GM12878 (cell line): ENCODE results near the gene MYO1D. TPM values are rescaled to one million over a fixed set of nuclear protein-coding genes. Genes with fewer than 3 reads are reported as not detected.

Source experiments
- ATAC-seq: fragments of 200-7000 bp; cut with Tn5 transposase; 3 replicates; pipeline ENCODE4 v1.9.1; 2020; ENCODE audit warnings: mild to moderate bottlenecking, moderate library complexity
- BruUV-seq: library from RNA; stranded (reverse); fragments of 400-500 nt; replicated peaks from 2 replicates; lab custom pipeline; 2021; lab: Mats Ljungman, UMichigan
- CTCF ChIA-PET: fragments of 300-600 bp; sonication (Branson Sonifier 250); formaldehyde crosslinking; extraction: SDS; loops from one replicate; lab custom pipeline; 2021; ENCODE audit warnings: inconsistent platforms; lab: Yijun Ruan, JAX
- POLR2A ChIA-PET: fragments of 350-600 bp; formaldehyde crosslinking; extraction: SDS; loops from one replicate; lab custom pipeline; 2021; ENCODE audit warnings: inconsistent platforms; lab: Charles Lee
- RAD21 ChIA-PET: fragments of 300-600 bp; sonication (Branson Sonifier 250); formaldehyde crosslinking; loops from one replicate; lab custom pipeline; 2023; ENCODE audit warnings: antibody characterized with exemption; ENCODE audit not compliant: unreplicated experiment; lab: Charles Lee
- SMC1A ChIA-PET: fragments of 300-600 bp; sonication (Branson Sonifier 250); formaldehyde crosslinking; loops from one replicate; lab custom pipeline; 2023; ENCODE audit not compliant: unreplicated experiment, uncharacterized antibody; lab: Charles Lee
- DNase-seq: peaks from one replicate; pipeline ENCODE4 v3.0.0-alpha.2; 2011; ENCODE audit warnings: low read depth, low spot score
- FAIRE-seq: peaks from 3 replicates; lab custom pipeline; 2011; peaks lifted over from hg19 to GRCh38; lab: Jason Lieb, UNC
- H2AFZ ChIP-seq: 2 replicates; pipeline ENCODE4 v1.6.0; 2011; ENCODE audit warnings: low read depth, low read length, control low read depth; ENCODE audit not compliant: control insufficient read depth
- H3K27ac ChIP-seq: 2 replicates; pipeline ENCODE4 v1.5.1; 2011; ENCODE audit warnings: control low read depth; ENCODE audit not compliant: control insufficient read depth, insufficient read depth
- H3K27me3 ChIP-seq, 2 experiments: replicated peaks in 1 of 2; 2 replicates each; pipeline versions ENCODE4 v1.6.0 to v1.6.1; 2011; ENCODE audit warnings: low read length in 1 of 2; ENCODE audit not compliant: control insufficient read depth in 2 of 2, insufficient read depth in 2 of 2
- H3K36me3 ChIP-seq, 2 experiments: 2 replicates each; pipeline ENCODE4 v1.5.1; 2011; ENCODE audit warnings: low read length in 1 of 2; ENCODE audit not compliant: control insufficient read depth in 2 of 2, insufficient read depth in 2 of 2
- H3K4me1 ChIP-seq: 2 replicates; pipeline ENCODE4 v1.6.1; 2011; ENCODE audit warnings: mild to moderate bottlenecking, low read length, moderate library complexity, mixed read lengths; ENCODE audit not compliant: control insufficient read depth, insufficient read depth
- H3K4me2 ChIP-seq: 2 replicates; pipeline ENCODE4 v1.6.0; 2011; ENCODE audit warnings: control low read depth; ENCODE audit not compliant: control insufficient read depth, insufficient read depth
- H3K4me3 ChIP-seq: fragments of 200-600 bp; sonication (generic); 2 replicates; pipeline ENCODE4 v1.5.1; 2016
- H3K79me2 ChIP-seq: 2 replicates; pipeline ENCODE4 v1.6.0; 2011; ENCODE audit warnings: low read length; ENCODE audit not compliant: control insufficient read depth, insufficient read depth
- H3K9ac ChIP-seq: 2 replicates; pipeline ENCODE4 v1.8.0; 2011; ENCODE audit warnings: low read length, control low read depth, mixed read lengths; ENCODE audit not compliant: control insufficient read depth, insufficient read depth
- H3K9me3 ChIP-seq: replicated peaks from 3 replicates; pipeline ENCODE4 v1.5.1; 2011; ENCODE audit warnings: mild to moderate bottlenecking, low read length; ENCODE audit not compliant: control insufficient read depth, insufficient read depth
- H4K20me1 ChIP-seq: 2 replicates; pipeline ENCODE4 v1.6.0; 2011; ENCODE audit not compliant: control insufficient read depth, insufficient read depth
- FOS ChIP-seq: IDR thresholded peaks from 3 replicates; pipeline ENCODE4 v1.6.1; 2011; ENCODE audit warnings: borderline replicate concordance; ENCODE audit not compliant: insufficient read length; ENCODE audit errors: extremely low read depth
- FOXK2 ChIP-seq: fragments of 450-650 bp; IDR thresholded peaks from 2 replicates; pipeline ENCODE4 v1.6.1; 2017; ENCODE audit warnings: mild to moderate bottlenecking, moderate library complexity
- KAT2A ChIP-seq: conservative IDR thresholded peaks from 2 replicates; pipeline ENCODE4 v1.6.1; 2011; ENCODE audit warnings: low read depth, low read length; ENCODE audit not compliant: control insufficient read depth
- NKRF ChIP-seq: fragments of 450-650 bp; conservative IDR thresholded peaks from 2 replicates; pipeline ENCODE4 v1.6.1; 2017; ENCODE audit warnings: mild to moderate bottlenecking, moderate library complexity
- RELA ChIP-seq: fragments of 450-650 bp; IDR thresholded peaks from 2 replicates; pipeline ENCODE4 v1.8.0; 2014; ENCODE audit warnings: borderline replicate concordance; ENCODE audit not compliant: partially characterized antibody
- SIN3A ChIP-seq: IDR thresholded peaks from 2 replicates; pipeline ENCODE4 v1.6.1; 2012; ENCODE audit warnings: low read depth, low read length, improper control_type of control experiment
- SREBF1 ChIP-seq: IDR thresholded peaks from 2 replicates; pipeline ENCODE4 v1.6.1; 2012; ENCODE audit warnings: mild to moderate bottlenecking, low read length
- SREBF2 ChIP-seq: IDR thresholded peaks from 2 replicates; pipeline ENCODE4 v1.6.1; 2012; ENCODE audit warnings: mild to moderate bottlenecking, low read length
- STAT3 ChIP-seq: IDR thresholded peaks from 2 replicates; pipeline ENCODE4 v1.6.1; 2011; ENCODE audit warnings: low read depth, low read length, improper control_type of control experiment
- SUZ12 ChIP-seq: fragments of 200-600 bp; sonication (generic); IDR thresholded peaks from one replicate; pipeline ENCODE4 v1.6.1; 2018; ENCODE audit warnings: antibody characterized with exemption, mild to moderate bottlenecking; ENCODE audit not compliant: unreplicated experiment
- WGBS: methylation state at CpG from one replicate; pipeline ENCODE4 v1.1.6; 2016; ENCODE audit warnings: low lambda C conversion rate; ENCODE audit not compliant: insufficient replicate concordance, insufficient coverage; ENCODE audit errors: missing lambda C conversion rate; 5-methylcytosine and 5-hydroxymethylcytosine counted together
- in situ Hi-C: fragments of 300-500 bp; cut with MboI; formaldehyde crosslinking; loops from 9 replicates; pipeline ENCODE4 v1.14.3; 2018; ENCODE audit warnings: mixed read lengths
- intact Hi-C: fragments of 100-400 bp; cut with micrococcal nuclease; formaldehyde crosslinking; loops from one replicate; pipeline ENCODE4 v1.14.2; 2022; ENCODE audit not compliant: unreplicated experiment
- polyA plus RNA-seq, 11 experiments: library from polyadenylated mRNA; depleted of rRNA in 4 of 11; unstranded in 6 of 11; stranded (reverse) in 5 of 11; fragments of >200 nt; fragmentation: Nextera tagmentation in 4 of 11; fragmentation: Illumina TruSeq in 1 of 11; extraction: Ambion mirVana in 4 of 11; extraction: Trizol in 1 of 11; gene quantifications; 1 replicate in 1 of 11; 2 replicates in 10 of 11; pipeline versions ENCODE4 v1.2.1 to v1.2.3, GENCODE V29; 2011 to 2016; ENCODE audit warnings: inconsistent platforms in 2 of 11, missing spikeins in 2 of 11, low read depth in 1 of 11
- total RNA-seq, 4 experiments: library from RNA; depleted of rRNA in 3 of 4; stranded (reverse); fragments of >200 nt in 3 of 4; fragmentation: Illumina TruSeq in 1 of 4; extraction: Trizol in 1 of 4; gene quantifications; 2 replicates each; pipeline versions ENCODE4 v1.2.1 to v1.2.3, GENCODE V29; 2013 to 2021
- TF ChIP-seq, protein P1 (sequence below): fragments of 450-650 bp; IDR thresholded peaks from 2 replicates; pipeline ENCODE4 v1.6.1; 2017; ENCODE audit warnings: mild to moderate bottlenecking, moderate library complexity
- TF ChIP-seq, protein P2 (sequence below): fragments of 450-650 bp; IDR thresholded peaks from 2 replicates; pipeline ENCODE4 v1.6.1; 2017; ENCODE audit warnings: borderline replicate concordance
- TF ChIP-seq, protein P3 (sequence below): IDR thresholded peaks from 2 replicates; pipeline ENCODE4 v1.6.1; 2012; ENCODE audit warnings: low read depth, low read length, improper control_type of control experiment
- TF ChIP-seq, protein P4 (sequence below): IDR thresholded peaks from 2 replicates; pipeline ENCODE4 v1.6.1; 2011; ENCODE audit warnings: borderline replicate concordance, low read depth, mild to moderate bottlenecking, moderate library complexity, mixed read lengths, low read length; ENCODE audit not compliant: insufficient read depth; ENCODE audit errors: extremely low read length

MYO1D gene
- total and polyA plus RNA-seq, 10 of the 15 experiments (the other 5 are each of a cell fraction or from before 2014, with no cell fraction given): 1.8 to 37.7 (median 25.4) TPM

- TF ChIP-seq, protein P1, sequence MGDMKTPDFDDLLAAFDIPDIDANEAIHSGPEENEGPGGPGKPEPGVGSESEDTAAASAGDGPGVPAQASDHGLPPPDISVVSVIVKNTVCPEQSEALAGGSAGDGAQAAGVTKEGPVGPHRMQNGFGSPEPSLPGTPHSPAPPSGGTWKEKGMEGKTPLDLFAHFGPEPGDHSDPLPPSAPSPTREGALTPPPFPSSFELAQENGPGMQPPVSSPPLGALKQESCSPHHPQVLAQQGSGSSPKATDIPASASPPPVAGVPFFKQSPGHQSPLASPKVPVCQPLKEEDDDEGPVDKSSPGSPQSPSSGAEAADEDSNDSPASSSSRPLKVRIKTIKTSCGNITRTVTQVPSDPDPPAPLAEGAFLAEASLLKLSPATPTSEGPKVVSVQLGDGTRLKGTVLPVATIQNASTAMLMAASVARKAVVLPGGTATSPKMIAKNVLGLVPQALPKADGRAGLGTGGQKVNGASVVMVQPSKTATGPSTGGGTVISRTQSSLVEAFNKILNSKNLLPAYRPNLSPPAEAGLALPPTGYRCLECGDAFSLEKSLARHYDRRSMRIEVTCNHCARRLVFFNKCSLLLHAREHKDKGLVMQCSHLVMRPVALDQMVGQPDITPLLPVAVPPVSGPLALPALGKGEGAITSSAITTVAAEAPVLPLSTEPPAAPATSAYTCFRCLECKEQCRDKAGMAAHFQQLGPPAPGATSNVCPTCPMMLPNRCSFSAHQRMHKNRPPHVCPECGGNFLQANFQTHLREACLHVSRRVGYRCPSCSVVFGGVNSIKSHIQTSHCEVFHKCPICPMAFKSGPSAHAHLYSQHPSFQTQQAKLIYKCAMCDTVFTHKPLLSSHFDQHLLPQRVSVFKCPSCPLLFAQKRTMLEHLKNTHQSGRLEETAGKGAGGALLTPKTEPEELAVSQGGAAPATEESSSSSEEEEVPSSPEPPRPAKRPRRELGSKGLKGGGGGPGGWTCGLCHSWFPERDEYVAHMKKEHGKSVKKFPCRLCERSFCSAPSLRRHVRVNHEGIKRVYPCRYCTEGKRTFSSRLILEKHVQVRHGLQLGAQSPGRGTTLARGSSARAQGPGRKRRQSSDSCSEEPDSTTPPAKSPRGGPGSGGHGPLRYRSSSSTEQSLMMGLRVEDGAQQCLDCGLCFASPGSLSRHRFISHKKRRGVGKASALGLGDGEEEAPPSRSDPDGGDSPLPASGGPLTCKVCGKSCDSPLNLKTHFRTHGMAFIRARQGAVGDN: no peak
- TF ChIP-seq SREBF2: no peak
- TF ChIP-seq KAT2A: no peak
- no peak for TF ChIP-seq RELA
- no peak for TF ChIP-seq SREBF1
- TF ChIP-seq, protein P2, sequence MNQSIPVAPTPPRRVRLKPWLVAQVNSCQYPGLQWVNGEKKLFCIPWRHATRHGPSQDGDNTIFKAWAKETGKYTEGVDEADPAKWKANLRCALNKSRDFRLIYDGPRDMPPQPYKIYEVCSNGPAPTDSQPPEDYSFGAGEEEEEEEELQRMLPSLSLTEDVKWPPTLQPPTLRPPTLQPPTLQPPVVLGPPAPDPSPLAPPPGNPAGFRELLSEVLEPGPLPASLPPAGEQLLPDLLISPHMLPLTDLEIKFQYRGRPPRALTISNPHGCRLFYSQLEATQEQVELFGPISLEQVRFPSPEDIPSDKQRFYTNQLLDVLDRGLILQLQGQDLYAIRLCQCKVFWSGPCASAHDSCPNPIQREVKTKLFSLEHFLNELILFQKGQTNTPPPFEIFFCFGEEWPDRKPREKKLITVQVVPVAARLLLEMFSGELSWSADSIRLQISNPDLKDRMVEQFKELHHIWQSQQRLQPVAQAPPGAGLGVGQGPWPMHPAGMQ: no peak
- TF ChIP-seq SUZ12: no peak
- TF ChIP-seq, all 136 proteins: peak for 0
These were observed 253.7 kb downstream of the MYO1D start (continued) for GRCh38 chr17:32623196-32623595.

- Histone ChIP-seq H3K4me1 (no peaks in the 10 kb centered on the region), H3K27ac (no peak overlapping the region), H3K9ac (no peak overlapping the region), H3K9me3 (no peaks in the 10 kb centered on the region), H3K79me2 (no peaks in the 10 kb centered on the region), H3K36me3 (no peaks in the 10 kb centered on the region), H3K4me3 (no peak overlapping the region), H2AFZ (no peak overlapping the region), H4K20me1 (no peaks in the 10 kb centered on the region), H3K4me2 (no peak overlapping the region), H3K27me3 (no peaks in the 10 kb centered on the region)
- CTCF ChIA-PET: no interaction called here
- FAIRE-seq (no peak), ATAC-seq (no peak), DNase-seq (no peak)
- WGBS: 88% methylated on average over 4 of the region's 4 CpGs
- POLR2A ChIA-PET: interaction anchor here (0.5 kb wide), 1 partner anchor 276 kb away, joined by 3 read pairs; no protein-coding TSS in a partner anchor
- no TSS peak for BruUV-seq
- intact Hi-C loops (no loop called here), in situ Hi-C loops (no loop called here)
- RAD21 ChIA-PET: interaction anchor here (1.1 to 1.6 kb wide), 2 partner anchors 12 to 98 kb away, joined by 3 read pairs; no protein-coding TSS in a partner anchor
- SMC1A ChIA-PET: interaction anchor here (0.8 kb wide), 1 partner anchor 12 kb away, joined by 3 read pairs; no protein-coding TSS in a partner anchor
- TF ChIP-seq SIN3A (no peak), STAT3 (no peak), FOXK2 (no peak), FOS (no peak), NKRF (no peak)
- TF ChIP-seq, protein P3, sequence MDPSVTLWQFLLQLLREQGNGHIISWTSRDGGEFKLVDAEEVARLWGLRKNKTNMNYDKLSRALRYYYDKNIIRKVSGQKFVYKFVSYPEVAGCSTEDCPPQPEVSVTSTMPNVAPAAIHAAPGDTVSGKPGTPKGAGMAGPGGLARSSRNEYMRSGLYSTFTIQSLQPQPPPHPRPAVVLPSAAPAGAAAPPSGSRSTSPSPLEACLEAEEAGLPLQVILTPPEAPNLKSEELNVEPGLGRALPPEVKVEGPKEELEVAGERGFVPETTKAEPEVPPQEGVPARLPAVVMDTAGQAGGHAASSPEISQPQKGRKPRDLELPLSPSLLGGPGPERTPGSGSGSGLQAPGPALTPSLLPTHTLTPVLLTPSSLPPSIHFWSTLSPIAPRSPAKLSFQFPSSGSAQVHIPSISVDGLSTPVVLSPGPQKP: no peak
- TF ChIP-seq, protein P4, sequence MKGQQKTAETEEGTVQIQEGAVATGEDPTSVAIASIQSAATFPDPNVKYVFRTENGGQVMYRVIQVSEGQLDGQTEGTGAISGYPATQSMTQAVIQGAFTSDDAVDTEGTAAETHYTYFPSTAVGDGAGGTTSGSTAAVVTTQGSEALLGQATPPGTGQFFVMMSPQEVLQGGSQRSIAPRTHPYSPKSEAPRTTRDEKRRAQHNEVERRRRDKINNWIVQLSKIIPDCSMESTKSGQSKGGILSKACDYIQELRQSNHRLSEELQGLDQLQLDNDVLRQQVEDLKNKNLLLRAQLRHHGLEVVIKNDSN: no peak
These were observed 254.4 kb downstream of the MYO1D start for GRCh38 chr17:32622540-32622939.
